PC-9 (cell line): Measurements from ENCODE around the gene KATNBL1. TPM values are rescaled to one million over a fixed set of nuclear protein-coding genes. Genes with fewer than 3 reads are reported as not detected.

Experiments
- BruUV-seq: library from RNA; stranded (reverse); fragments of 400-500 nt; replicated peaks from 2 replicates; lab custom pipeline; 2021; lab: Mats Ljungman, UMichigan
- CTCF ChIA-PET: fragments of 300-600 bp; sonication (Branson Sonifier 250); formaldehyde crosslinking; loops from one replicate; lab custom pipeline; 2022; ENCODE audit warnings: antibody characterized with exemption; lab: Charles Lee
- POLR2A ChIA-PET: fragments of 300-600 bp; sonication (Branson Sonifier 250); formaldehyde crosslinking; loops from one replicate; lab custom pipeline; 2022; ENCODE audit warnings: antibody characterized with exemption; ENCODE audit not compliant: unreplicated experiment; lab: Charles Lee
- DNase-seq, 2 experiments: peaks; one replicate each; pipeline versions ENCODE4 v3.0.0 to v3.0.0-alpha.2; 2015 to 2022; ENCODE audit warnings: mixed read lengths in 1 of 2
- H2AFZ ChIP-seq: fragments of 200-600 bp; sonication (generic); 2 replicates; pipeline ENCODE4 v1.8.1; 2017; ENCODE audit warnings: antibody characterized with exemption
- H3F3A ChIP-seq: fragments of 200-600 bp; sonication (generic); 2 replicates; pipeline ENCODE4 v1.8.1; 2017; ENCODE audit warnings: antibody characterized with exemption, mild to moderate bottlenecking, low read depth; ENCODE audit not compliant: insufficient read depth
- H3K27ac ChIP-seq: fragments of 200-600 bp; sonication (generic); 2 replicates; pipeline ENCODE4 v1.6.1; 2016; ENCODE audit warnings: mixed run types
- H3K27me3 ChIP-seq: fragments of 200-600 bp; sonication (generic); 2 replicates; pipeline ENCODE4 v1.6.1; 2016; ENCODE audit warnings: low read depth, mixed run types; ENCODE audit not compliant: insufficient read depth
- H3K36me3 ChIP-seq: fragments of 200-600 bp; sonication (generic); 2 replicates; pipeline ENCODE4 v1.6.1; 2016; ENCODE audit warnings: low read depth, mixed run types
- H3K4me1 ChIP-seq: fragments of 200-600 bp; sonication (generic); replicated peaks from 2 replicates; pipeline ENCODE4 v1.6.1; 2016; ENCODE audit warnings: mixed run types; ENCODE audit not compliant: insufficient read depth
- H3K4me2 ChIP-seq: fragments of 200-600 bp; sonication (generic); 2 replicates; pipeline ENCODE4 v1.6.1; 2017; ENCODE audit warnings: mixed run types
- H3K4me3 ChIP-seq: fragments of 200-600 bp; sonication (generic); 2 replicates; pipeline ENCODE4 v1.6.1; 2016; ENCODE audit warnings: mixed run types
- H3K79me2 ChIP-seq: fragments of 200-600 bp; sonication (generic); 2 replicates; pipeline ENCODE4 v1.6.1; 2017; ENCODE audit warnings: low read depth, mixed run types
- H3K9me2 ChIP-seq: fragments of 200-600 bp; sonication (generic); 2 replicates; pipeline ENCODE4 v1.8.1; 2017; ENCODE audit warnings: mild to moderate bottlenecking; ENCODE audit not compliant: insufficient read depth
- H3K9me3 ChIP-seq: fragments of 200-600 bp; sonication (generic); 2 replicates; pipeline ENCODE4 v1.8.1; 2016; ENCODE audit warnings: low read depth; ENCODE audit not compliant: insufficient read depth
- H4K20me1 ChIP-seq: fragments of 200-600 bp; sonication (generic); 2 replicates; pipeline ENCODE4 v1.8.1; 2017; ENCODE audit not compliant: insufficient read depth
- CTCF ChIP-seq: fragments of 200-600 bp; sonication (generic); conservative IDR thresholded peaks from 2 replicates; pipeline ENCODE4 v1.6.1; 2017; ENCODE audit warnings: mixed run types, antibody characterized with exemption, mild to moderate bottlenecking, moderate library complexity
- EZH2 ChIP-seq: fragments of 200-600 bp; sonication (generic); IDR thresholded peaks from 2 replicates; pipeline ENCODE4 v1.8.0; 2017; ENCODE audit warnings: antibody characterized with exemption, low read depth
- intact Hi-C: fragments of 100-400 bp; cut with micrococcal nuclease; formaldehyde crosslinking; loops from one replicate; pipeline ENCODE4 v1.10.0; 2022; ENCODE audit not compliant: unreplicated experiment
- total RNA-seq: library from RNA; stranded (reverse); gene quantifications from 2 replicates; pipeline ENCODE4 v1.2.3, GENCODE V29; 2021

The KATNBL1 gene
- total RNA-seq, 1 experiment from 2014 or later = 40.7 TPM

GRCh38 chr15:34116620-34117019 lies 93.3 kb downstream of the KATNBL1 start:
- DNase-seq = no peak
- no peaks in the 10 kb centered on the region for H4K20me1 ChIP-seq
- H3K4me3 ChIP-seq = no peak overlapping the region
- H3K27me3 ChIP-seq = no peaks in the 10 kb centered on the region
- no peaks in the 10 kb centered on the region for H3F3A ChIP-seq
- no peaks in the 10 kb centered on the region for H3K4me1 ChIP-seq
- no peak overlapping the region for H2AFZ ChIP-seq
- TF ChIP-seq CTCF (no peak), EZH2 (no peak)
- ChIA-PET POLR2A (no interaction called here), CTCF (interaction anchor here (0.6 kb wide), 1 partner anchor 54 kb away, joined by 6 read pairs; no protein-coding TSS in a partner anchor)
- no peaks in the 10 kb centered on the region for H3K79me2 ChIP-seq
- H3K9me3 ChIP-seq = no peaks in the 10 kb centered on the region
- no TSS peak for BruUV-seq
- no peak overlapping the region for H3K4me2 ChIP-seq
- intact Hi-C loops = no loop called here
- H3K9me2 ChIP-seq = no peaks in the 10 kb centered on the region
- H3K36me3 ChIP-seq = no peaks in the 10 kb centered on the region
- H3K27ac ChIP-seq = no peak overlapping the region

- BruUV-seq = no TSS peak
- no peak for TF ChIP-seq EZH2
- TF ChIP-seq CTCF = no peak
- H3K27ac ChIP-seq = no peak overlapping the region
- H3F3A ChIP-seq = no peaks in the 10 kb centered on the region
- H3K9me2 ChIP-seq = no peaks in the 10 kb centered on the region
- intact Hi-C loops = no loop called here
- no peaks in the 10 kb centered on the region for H3K9me3 ChIP-seq
- H3K4me3 ChIP-seq = no peak overlapping the region
- no peaks in the 10 kb centered on the region for H3K27me3 ChIP-seq
- H3K4me1 ChIP-seq = no peaks in the 10 kb centered on the region
- no peaks in the 10 kb centered on the region for H3K79me2 ChIP-seq
- no peak for DNase-seq
- ChIA-PET CTCF (no interaction called here), POLR2A (no interaction called here)
- H4K20me1 ChIP-seq = no peaks in the 10 kb centered on the region
- H3K4me2 ChIP-seq = no peak overlapping the region
- no peaks in the 10 kb centered on the region for H3K36me3 ChIP-seq
- H2AFZ ChIP-seq = no peak overlapping the region
Measured at GRCh38 chr15:34114739-34115138, 95.2 kb downstream of the KATNBL1 start.

GRCh38 chr15:34114215-34114614 lies 95.7 kb downstream of the KATNBL1 start:
- no peaks in the 10 kb centered on the region for H3K9me2 ChIP-seq
- H3K4me3 ChIP-seq = no peak overlapping the region
- no peaks in the 10 kb centered on the region for H4K20me1 ChIP-seq
- no peak overlapping the region for H3K4me2 ChIP-seq
- TF ChIP-seq CTCF (no peak), EZH2 (no peak)
- H3K4me1 ChIP-seq = no peaks in the 10 kb centered on the region
- H3K36me3 ChIP-seq = no peaks in the 10 kb centered on the region
- H3K27ac ChIP-seq = no peak overlapping the region
- BruUV-seq = no TSS peak
- ChIA-PET CTCF (interaction anchor here (0.7 kb wide), 1 partner anchor 473 kb away, joined by 3 read pairs; no protein-coding TSS in a partner anchor), POLR2A (interaction anchor here (0.7 kb wide), 1 partner anchor 29 kb away, joined by 11 read pairs; no protein-coding TSS in a partner anchor)
- intact Hi-C loops = no loop called here
- H3K9me3 ChIP-seq = no peaks in the 10 kb centered on the region
- H2AFZ ChIP-seq = no peak overlapping the region
- H3K79me2 ChIP-seq = no peaks in the 10 kb centered on the region
- no peaks in the 10 kb centered on the region for H3K27me3 ChIP-seq
- DNase-seq = no peak
- H3F3A ChIP-seq = no peaks in the 10 kb centered on the region
